HEK293T (cell line): ENCODE results near the gene NF1.
A peak's percentile ranks its signal among the peaks of the same experiment; 100 is the strongest.

Experiments used
- CTCF ChIA-PET: fragments of 350-600 bp; formaldehyde crosslinking; extraction: SDS; loops from one replicate; lab custom pipeline; 2021; ENCODE audit warnings: antibody characterized with exemption, inconsistent platforms; lab: Yijun Ruan, JAX
- POLR2A ChIA-PET: fragments of 350-600 bp; formaldehyde crosslinking; extraction: SDS; loops from one replicate; lab custom pipeline; 2020; ENCODE audit warnings: antibody characterized with exemption, inconsistent platforms; lab: Yijun Ruan, JAX
- DNase-seq: peaks from one replicate; pipeline ENCODE4 v3.0.0; 2012; ENCODE audit warnings: mixed read lengths; ENCODE audit errors: extremely low spot score
- ARNT ChIP-seq: fragments of 450-650 bp; IDR thresholded peaks from 2 replicates; pipeline ENCODE4 v1.6.1; 2017; ENCODE audit warnings: mild to moderate bottlenecking
- BHLHE40 ChIP-seq: fragments of 450-650 bp; IDR thresholded peaks from 2 replicates; pipeline ENCODE4 v1.6.1; 2016; ENCODE audit warnings: mild to moderate bottlenecking, moderate library complexity, borderline replicate concordance
- CTBP1 ChIP-seq: fragments of 450-650 bp; IDR thresholded peaks from 2 replicates; pipeline ENCODE4 v1.6.1; 2016; ENCODE audit warnings: borderline replicate concordance
- ELF4 ChIP-seq: fragments of 450-650 bp; IDR thresholded peaks from 2 replicates; pipeline ENCODE4 v1.6.1; 2017; ENCODE audit warnings: antibody characterized with exemption
- FOXA1 ChIP-seq: fragments of 450-650 bp; IDR thresholded peaks from 2 replicates; pipeline ENCODE4 v1.6.1; 2016; ENCODE audit warnings: mild to moderate bottlenecking
- FOXK2 ChIP-seq: fragments of 450-650 bp; IDR thresholded peaks from 2 replicates; pipeline ENCODE4 v1.6.1; 2016; ENCODE audit warnings: mild to moderate bottlenecking
- FOXM1 ChIP-seq: fragments of 450-650 bp; IDR thresholded peaks from 2 replicates; pipeline ENCODE4 v1.6.1; 2017; ENCODE audit warnings: mild to moderate bottlenecking, borderline replicate concordance
- HDGF ChIP-seq: fragments of 450-650 bp; IDR thresholded peaks from 2 replicates; pipeline ENCODE4 v1.6.1; 2017; ENCODE audit warnings: antibody characterized with exemption, borderline replicate concordance
- L3MBTL2 ChIP-seq: fragments of 450-650 bp; conservative IDR thresholded peaks from 2 replicates; pipeline ENCODE4 v1.6.1; 2016; ENCODE audit warnings: mild to moderate bottlenecking
- LEF1 ChIP-seq: fragments of 450-650 bp; IDR thresholded peaks from 2 replicates; pipeline ENCODE4 v1.6.1; 2017; ENCODE audit warnings: mild to moderate bottlenecking, borderline replicate concordance
- NFRKB ChIP-seq: fragments of 450-650 bp; IDR thresholded peaks from 2 replicates; pipeline ENCODE4 v1.6.1; 2016; ENCODE audit warnings: mild to moderate bottlenecking, moderate library complexity
- PKNOX1 ChIP-seq: fragments of 450-650 bp; IDR thresholded peaks from 2 replicates; pipeline ENCODE4 v1.6.1; 2016
- SP1 ChIP-seq: fragments of 450-650 bp; IDR thresholded peaks from 2 replicates; pipeline ENCODE4 v1.6.1; 2017
- SUZ12 ChIP-seq: fragments of 450-650 bp; IDR thresholded peaks from 2 replicates; pipeline ENCODE4 v1.6.1; 2016; ENCODE audit warnings: mild to moderate bottlenecking
- TARDBP ChIP-seq: fragments of 450-650 bp; IDR thresholded peaks from 2 replicates; pipeline ENCODE4 v1.6.1; 2016
- ZNF384 ChIP-seq: fragments of 450-650 bp; IDR thresholded peaks from 2 replicates; pipeline ENCODE4 v1.6.1; 2016

NF1 gene

GRCh38 chr17:31061678-31062077 lies 33.1 kb upstream of the NF1 start:
- DNase-seq: no peak
- POLR2A ChIA-PET: interaction anchor here (1.0 kb wide), 1 partner anchor 33 kb away, joined by 3 read pairs; the partner anchor contains the start of gene NF1
- TF ChIP-seq TARDBP (no peak), L3MBTL2 (no peak), SUZ12 (no peak), SP1 (no peak), ELF4 (no peak), HDGF (no peak), LEF1 (no peak), ZNF384 (no peak), PKNOX1 (no peak), ARNT (no peak), CTBP1 (no peak), FOXA1 (no peak), FOXM1 (no peak), BHLHE40 (no peak), FOXK2 (no peak), NFRKB (no peak)
- CTCF ChIA-PET: interaction anchor here (0.6 to 1.1 kb wide), 3 partner anchors 9 to 49 kb away, joined by 3 to 4 read pairs (median 4); no protein-coding TSS in a partner anchor

DNA sequence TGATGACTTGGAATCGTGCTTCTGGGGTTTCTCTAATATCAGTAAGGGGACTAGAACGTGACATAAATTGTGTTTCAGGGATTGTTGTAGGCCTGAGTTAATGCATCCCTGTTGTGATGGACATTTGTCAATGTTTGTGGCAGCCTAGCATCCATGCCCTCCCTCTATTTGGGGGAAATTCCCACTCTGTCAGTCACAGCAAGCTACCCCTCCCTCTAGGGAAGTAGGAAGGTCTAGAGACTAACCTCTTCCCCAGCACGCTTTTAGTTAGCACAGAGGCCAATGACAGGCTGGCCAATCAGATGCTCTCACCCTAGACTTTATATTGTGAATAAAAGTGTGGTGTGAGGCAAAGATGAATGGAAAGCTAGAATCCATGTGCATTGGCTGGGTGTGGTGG lies 32.4 kb upstream of the NF1 start:
- no peak for DNase-seq
- TF ChIP-seq LEF1 (no peak), FOXA1 (no peak), PKNOX1 (no peak), L3MBTL2 (no peak)
- CTCF ChIA-PET: interaction anchor here (0.6 to 1.1 kb wide), 2 partner anchors 15 to 29 kb away, joined by 4 to 5 read pairs; no protein-coding TSS in a partner anchor
- POLR2A ChIA-PET: no interaction called here

DNA sequence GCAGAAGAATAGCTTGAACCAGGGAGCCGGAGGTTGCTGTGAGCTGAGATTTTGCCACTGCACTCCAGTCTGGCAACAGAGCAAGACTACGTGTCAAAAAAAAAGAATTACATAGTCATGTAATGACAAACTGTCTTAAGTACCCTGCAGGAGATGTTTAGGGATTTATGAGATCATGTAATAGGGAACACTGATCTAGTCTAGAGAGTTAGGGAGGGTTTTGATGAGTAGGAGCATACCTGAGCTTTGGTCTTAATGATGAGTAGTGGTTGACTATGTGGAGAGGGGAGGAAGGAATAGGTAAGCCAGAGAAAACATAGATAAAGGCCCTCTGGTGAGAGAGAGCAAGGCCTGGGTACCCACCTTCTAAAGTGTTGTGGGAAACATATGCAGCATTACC lies 30.1 kb upstream of the NF1 start:
- ChIA-PET CTCF (no interaction called here), POLR2A (interaction anchor here (1.8 kb wide), 1 partner anchor 30 kb away, joined by 6 read pairs; the partner anchor contains the start of gene NF1)
- no peak for DNase-seq
- TF ChIP-seq ZNF384 (no peak), SP1 (no peak), BHLHE40 (no peak), FOXM1 (no peak), FOXK2 (no peak), PKNOX1 (no peak), SUZ12 (no peak), L3MBTL2 (no peak), HDGF (no peak), TARDBP (no peak), ELF4 (no peak), LEF1 (no peak), NFRKB (no peak), CTBP1 (no peak), FOXA1 (no peak)

- POLR2A ChIA-PET: no interaction called here
- no peak for DNase-seq
- TF ChIP-seq L3MBTL2 (no peak), ELF4 (no peak), BHLHE40 (no peak), SUZ12 (no peak), LEF1 (no peak), CTBP1 (no peak), FOXM1 (no peak), HDGF (no peak), SP1 (no peak), ARNT (no peak), PKNOX1 (no peak), NFRKB (no peak), ZNF384 (no peak), FOXK2 (no peak), TARDBP (no peak), FOXA1 (no peak)
- CTCF ChIA-PET: interaction anchor here (1.0 to 1.2 kb wide), 2 partner anchors 11 to 59 kb away, joined by 3 read pairs; no protein-coding TSS in a partner anchor
These were observed 27.0 kb upstream of the NF1 start for GRCh38 chr17:31067691-31068184.

- TF ChIP-seq SP1 (no peak), FOXA1 (no peak), NFRKB (no peak), CTBP1 (no peak), LEF1 (no peak), ARNT (no peak), PKNOX1 (no peak), FOXK2 (no peak), SUZ12 (no peak)
- ChIA-PET CTCF (interaction anchor here (1.0 to 1.2 kb wide), 2 partner anchors 11 to 59 kb away, joined by 3 read pairs; no protein-coding TSS in a partner anchor), POLR2A (no interaction called here)
- DNase-seq: peak; percentile 53
These were observed 26.5 kb upstream of the NF1 start for GRCh38 chr17:31068291-31068690.
